SK-N-SH (cell line): ENCODE measurements around the gene PTCHD4. TPM values are rescaled to one million over a fixed set of nuclear protein-coding genes. Genes with fewer than 3 reads are reported as not detected.

Source experiments
- CTCF ChIA-PET: fragments of 300-600, 350-600 bp; formaldehyde crosslinking; extraction: SDS; loops from one replicate; lab custom pipeline; 2021; lab: Yijun Ruan, JAX
- POLR2A ChIA-PET: fragments of 350-600 bp; sonication (Branson Sonifier 250); formaldehyde crosslinking; extraction: SDS; loops from one replicate; lab custom pipeline; 2020; ENCODE audit warnings: antibody characterized with exemption, inconsistent platforms; lab: Yijun Ruan, JAX
- DNase-seq: peaks from one replicate; pipeline ENCODE4 v3.0.0; 2012
- H2AFZ ChIP-seq: fragments of 200-600 bp; sonication (generic); 2 replicates; pipeline ENCODE4 v1.8.1; 2016; ENCODE audit warnings: antibody characterized with exemption, mild to moderate bottlenecking, low read depth
- H3F3A ChIP-seq: fragments of 200-600 bp; sonication (generic); replicated peaks from 2 replicates; pipeline ENCODE3; 2016; ENCODE audit warnings: antibody characterized with exemption, mild to moderate bottlenecking; ENCODE audit not compliant: insufficient read depth
- H3K27ac ChIP-seq, 2 experiments: fragments of 200-500 bp in 1 of 2; fragments of 200-600 bp in 1 of 2; sonication (Bioruptor generic) in 1 of 2; sonication (generic), shearing (Covaris generic) in 1 of 2; 2 replicates each; pipeline versions ENCODE4 v1.5.1 to v1.6.1; 2014 to 2016; ENCODE audit warnings: low read depth in 2 of 2, inconsistent platforms in 1 of 2, low read length in 1 of 2, mild to moderate bottlenecking in 1 of 2, mixed read lengths in 1 of 2
- H3K27me3 ChIP-seq: fragments of 200-600 bp; sonication (generic), shearing (Covaris generic); 2 replicates; pipeline ENCODE4 v1.6.1; 2016; ENCODE audit warnings: mixed run types; ENCODE audit not compliant: insufficient read depth
- H3K36me3 ChIP-seq, 2 experiments: fragments of 200-500 bp in 1 of 2; fragments of 200-600 bp in 1 of 2; sonication (Bioruptor generic) in 1 of 2; sonication (generic) in 1 of 2; replicated peaks in 1 of 2; 2 replicates each; pipeline versions ENCODE3 to v1.5.1; 2014 to 2016; ENCODE audit warnings: low read length in 1 of 2, mild to moderate bottlenecking in 1 of 2; ENCODE audit not compliant: insufficient read depth in 2 of 2, control insufficient read depth in 1 of 2
- H3K4me1 ChIP-seq, 2 experiments: fragments of 200-500 bp in 1 of 2; fragments of 200-600 bp in 1 of 2; sonication (Bioruptor generic) in 1 of 2; sonication (generic), shearing (Covaris generic) in 1 of 2; 2 replicates each; pipeline versions ENCODE4 v1.5.1 to v1.6.1; 2014 to 2016; ENCODE audit warnings: low read depth in 1 of 2, low read length in 1 of 2, mixed run types in 1 of 2; ENCODE audit not compliant: insufficient read depth in 2 of 2, control insufficient read depth in 1 of 2
- H3K4me2 ChIP-seq: fragments of 200-600 bp; sonication (generic), shearing (Covaris generic); 2 replicates; pipeline ENCODE4 v1.6.1; 2017; ENCODE audit warnings: mixed run types
- H3K4me3 ChIP-seq, 2 experiments: fragments of 200-500 bp in 1 of 2; fragments of 200-600 bp in 1 of 2; sonication (Bioruptor generic) in 1 of 2; sonication (generic), shearing (Covaris generic) in 1 of 2; 2 replicates each; pipeline versions ENCODE4 v1.5.1 to v1.8.1; 2014 to 2016; ENCODE audit warnings: low read depth in 2 of 2, inconsistent platforms in 1 of 2, low read length in 1 of 2, mild to moderate bottlenecking in 1 of 2, mixed read lengths in 1 of 2, moderate library complexity in 1 of 2
- H3K79me2 ChIP-seq: fragments of 200-600 bp; sonication (generic); 2 replicates; pipeline ENCODE4 v1.8.1; 2017; ENCODE audit warnings: mild to moderate bottlenecking; ENCODE audit not compliant: insufficient read depth
- H3K9ac ChIP-seq: fragments of 200-600 bp; sonication (generic); 2 replicates; pipeline ENCODE4 v1.6.1; 2017; ENCODE audit warnings: mixed run types
- H3K9me2 ChIP-seq: fragments of 200-600 bp; sonication (generic); 2 replicates; pipeline ENCODE4 v1.6.1; 2017; ENCODE audit warnings: mixed run types
- H3K9me3 ChIP-seq: fragments of 200-600 bp; sonication (generic); 2 replicates; pipeline ENCODE4 v1.6.1; 2017; ENCODE audit warnings: mixed run types, mild to moderate bottlenecking, moderate library complexity
- H4K20me1 ChIP-seq: fragments of 200-600 bp; sonication (generic); 2 replicates; pipeline ENCODE4 v1.6.1; 2017; ENCODE audit warnings: mild to moderate bottlenecking, mixed run types; ENCODE audit not compliant: insufficient read depth
- ELF1 ChIP-seq: IDR thresholded peaks from 2 replicates; pipeline ENCODE4 v1.4.0; 2012
- FOXJ3 ChIP-seq: sonication (generic); formaldehyde crosslinking; IDR thresholded peaks from 2 replicates; pipeline ENCODE4 v1.5.1; 2020; ENCODE audit warnings: mild to moderate bottlenecking, missing genetic modification reagents
- FOXM1 ChIP-seq: IDR thresholded peaks from 2 replicates; pipeline ENCODE4 v1.4.0; 2012; ENCODE audit warnings: low read depth, mild to moderate bottlenecking
- GABPA ChIP-seq: IDR thresholded peaks from 2 replicates; pipeline ENCODE4 v1.4.0; 2012; ENCODE audit warnings: low read depth, mild to moderate bottlenecking
- GATA2 ChIP-seq: sonication (generic); formaldehyde crosslinking; IDR thresholded peaks from 2 replicates; pipeline ENCODE4 v1.5.0; 2020; ENCODE audit warnings: mild to moderate bottlenecking, missing genetic modification reagents
- JUND ChIP-seq: IDR thresholded peaks from 2 replicates; pipeline ENCODE4 v1.4.0; 2012
- NRF1 ChIP-seq: IDR thresholded peaks from 2 replicates; pipeline ENCODE4 v1.6.1; 2012; ENCODE audit warnings: low read depth, mild to moderate bottlenecking, low read length
- RCOR1 ChIP-seq: fragments of 150-350 bp; IDR thresholded peaks from 2 replicates; pipeline ENCODE4 v1.6.1; 2017; ENCODE audit warnings: antibody characterized with exemption, low read length
- TAF1 ChIP-seq: IDR thresholded peaks from 2 replicates; pipeline ENCODE4 v1.6.1; 2012; ENCODE audit warnings: low read depth, mild to moderate bottlenecking, low read length, moderate library complexity, borderline replicate concordance
- TCF12 ChIP-seq: IDR thresholded peaks from 2 replicates; pipeline ENCODE4 v1.4.0; 2012
- WGBS: methylation state at CpG from one replicate; pipeline ENCODE4 v1.1.6; 2017; ENCODE audit warnings: low lambda C conversion rate; 5-methylcytosine and 5-hydroxymethylcytosine counted together
- polyA plus RNA-seq, 3 experiments: library from polyadenylated mRNA; depleted of rRNA; stranded (reverse); fragments of >200 nt; gene quantifications; 2 replicates each; pipeline ENCODE4 v1.2.3, GENCODE V29; 2012
- TF ChIP-seq, protein P1 (sequence below): IDR thresholded peaks from 2 replicates; pipeline ENCODE4 v1.4.0; 2012; ENCODE audit warnings: low read depth, borderline replicate concordance
- TF ChIP-seq, protein P2 (sequence below): fragments of 150-350 bp; IDR thresholded peaks from 2 replicates; pipeline ENCODE4 v1.6.1; 2017; ENCODE audit warnings: antibody characterized with exemption, low read length, low read depth, borderline replicate concordance
- TF ChIP-seq, protein P3 (sequence below): IDR thresholded peaks from 2 replicates; pipeline ENCODE4; 2012

PTCHD4 gene
- polyA plus RNA-seq, 1 of the 3 experiments (the other 2 are of a cell fraction): 4.0 TPM

- 22% methylated on average over 4 of the region's 4 CpGs for WGBS
- no peak overlapping the region for H3K4me3 ChIP-seq
- no peak for DNase-seq
- no peaks in the 10 kb centered on the region for H3F3A ChIP-seq
- H3K79me2 ChIP-seq: no peaks in the 10 kb centered on the region
- CTCF ChIA-PET: no interaction called here
- peaks cover 0 to 2% of the 10 kb centered on the region in 2 experiments; a peak in 1 of 4 replicates for H3K4me1 ChIP-seq
- peak overlapping the region; percentile 60; the same call in 1 of the 2 replicates for H3K4me2 ChIP-seq
- no peaks in the 10 kb centered on the region for H3K36me3 ChIP-seq
- POLR2A ChIA-PET: no interaction called here
- H3K9me2 ChIP-seq: no peaks in the 10 kb centered on the region
- no peaks in the 10 kb centered on the region; the same call in 1 of the 2 replicates for H4K20me1 ChIP-seq
- no peak overlapping the region for H3K9ac ChIP-seq
- H3K27ac ChIP-seq: no peak overlapping the region
- no peaks in the 10 kb centered on the region for H3K27me3 ChIP-seq
- no peaks in the 10 kb centered on the region for H3K9me3 ChIP-seq
- no peak overlapping the region for H2AFZ ChIP-seq
- TF ChIP-seq NRF1 (no peak), FOXJ3 (no peak), GATA2 (no peak), TCF12 (no peak)
Observed at GRCh38 chr6:48067886-48068277, 43.1 kb downstream of the PTCHD4 start.

DNA sequence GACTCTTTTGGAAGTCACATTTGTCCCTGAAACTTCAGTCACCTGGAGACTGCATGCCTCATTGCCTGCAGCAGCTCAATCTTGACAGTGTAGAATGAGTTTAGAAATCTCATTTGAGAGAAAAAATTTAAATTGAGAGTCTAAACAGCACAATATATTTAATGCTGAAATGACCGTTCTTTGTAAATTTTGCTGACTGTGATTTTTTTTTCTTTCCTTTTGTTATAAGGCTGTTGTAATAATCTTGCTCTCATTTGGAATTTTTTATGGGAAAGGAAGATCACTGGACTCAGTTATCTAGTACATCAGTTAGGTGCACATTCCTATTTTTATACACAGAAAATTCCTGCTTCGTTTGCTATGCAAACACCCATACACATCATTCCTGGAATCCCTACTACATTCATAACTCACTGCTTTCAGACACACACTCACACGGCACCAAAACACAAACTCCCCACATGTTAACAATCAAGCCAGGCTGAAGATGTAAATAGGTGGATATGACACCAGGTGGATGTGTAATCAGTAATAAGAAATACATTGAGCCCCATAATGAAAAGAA lies 43.8 kb downstream of the PTCHD4 start:
- TF ChIP-seq FOXM1 (no peak), GABPA (no peak), FOXJ3 (no peak), RCOR1 (no peak), ELF1 (no peak), TAF1 (no peak), JUND (no peak)
- TF ChIP-seq, protein P1, sequence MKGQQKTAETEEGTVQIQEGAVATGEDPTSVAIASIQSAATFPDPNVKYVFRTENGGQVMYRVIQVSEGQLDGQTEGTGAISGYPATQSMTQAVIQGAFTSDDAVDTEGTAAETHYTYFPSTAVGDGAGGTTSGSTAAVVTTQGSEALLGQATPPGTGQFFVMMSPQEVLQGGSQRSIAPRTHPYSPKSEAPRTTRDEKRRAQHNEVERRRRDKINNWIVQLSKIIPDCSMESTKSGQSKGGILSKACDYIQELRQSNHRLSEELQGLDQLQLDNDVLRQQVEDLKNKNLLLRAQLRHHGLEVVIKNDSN: no peak
- TF ChIP-seq, protein P2, sequence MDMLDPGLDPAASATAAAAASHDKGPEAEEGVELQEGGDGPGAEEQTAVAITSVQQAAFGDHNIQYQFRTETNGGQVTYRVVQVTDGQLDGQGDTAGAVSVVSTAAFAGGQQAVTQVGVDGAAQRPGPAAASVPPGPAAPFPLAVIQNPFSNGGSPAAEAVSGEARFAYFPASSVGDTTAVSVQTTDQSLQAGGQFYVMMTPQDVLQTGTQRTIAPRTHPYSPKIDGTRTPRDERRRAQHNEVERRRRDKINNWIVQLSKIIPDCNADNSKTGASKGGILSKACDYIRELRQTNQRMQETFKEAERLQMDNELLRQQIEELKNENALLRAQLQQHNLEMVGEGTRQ: no peak
- TF ChIP-seq, protein P3, sequence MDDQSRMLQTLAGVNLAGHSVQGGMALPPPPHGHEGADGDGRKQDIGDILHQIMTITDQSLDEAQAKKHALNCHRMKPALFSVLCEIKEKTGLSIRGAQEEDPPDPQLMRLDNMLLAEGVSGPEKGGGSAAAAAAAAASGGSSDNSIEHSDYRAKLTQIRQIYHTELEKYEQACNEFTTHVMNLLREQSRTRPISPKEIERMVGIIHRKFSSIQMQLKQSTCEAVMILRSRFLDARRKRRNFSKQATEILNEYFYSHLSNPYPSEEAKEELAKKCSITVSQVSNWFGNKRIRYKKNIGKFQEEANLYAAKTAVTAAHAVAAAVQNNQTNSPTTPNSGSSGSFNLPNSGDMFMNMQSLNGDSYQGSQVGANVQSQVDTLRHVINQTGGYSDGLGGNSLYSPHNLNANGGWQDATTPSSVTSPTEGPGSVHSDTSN: no peak
- Histone ChIP-seq H3K36me3 (no peaks in the 10 kb centered on the region), H2AFZ (no peak overlapping the region), H3K9me2 (no peaks in the 10 kb centered on the region), H3K4me1 (peaks cover 0 to 2% of the 10 kb centered on the region in 2 experiments; a peak in 1 of 4 replicates), H3K9me3 (no peaks in the 10 kb centered on the region), H3F3A (no peaks in the 10 kb centered on the region), H4K20me1 (no peaks in the 10 kb centered on the region; the same call in 1 of the 2 replicates), H3K4me2 (no peak overlapping the region), H3K27me3 (no peaks in the 10 kb centered on the region), H3K27ac (no peak overlapping the region), H3K4me3 (no peak overlapping the region), H3K9ac (no peak overlapping the region), H3K79me2 (no peaks in the 10 kb centered on the region)
- WGBS: 56% methylated on average over 3 of the region's 3 CpGs
- ChIA-PET POLR2A (no interaction called here), CTCF (no interaction called here)
- no peak for DNase-seq
